GM12801 (cell line): ENCODE results near the gene ZNF804A.

Experiments
- CTCF ChIP-seq: IDR thresholded peaks from one replicate; pipeline ENCODE4 v1.5.1; 2011; ENCODE audit warnings: control low read depth; ENCODE audit not compliant: insufficient read length; ENCODE audit errors: extremely low read depth

The ZNF804A gene

GRCh38 chr2:184830531-184830930 lies 232.2 kb downstream of the ZNF804A start:
- no peak for TF ChIP-seq CTCF

DNA sequence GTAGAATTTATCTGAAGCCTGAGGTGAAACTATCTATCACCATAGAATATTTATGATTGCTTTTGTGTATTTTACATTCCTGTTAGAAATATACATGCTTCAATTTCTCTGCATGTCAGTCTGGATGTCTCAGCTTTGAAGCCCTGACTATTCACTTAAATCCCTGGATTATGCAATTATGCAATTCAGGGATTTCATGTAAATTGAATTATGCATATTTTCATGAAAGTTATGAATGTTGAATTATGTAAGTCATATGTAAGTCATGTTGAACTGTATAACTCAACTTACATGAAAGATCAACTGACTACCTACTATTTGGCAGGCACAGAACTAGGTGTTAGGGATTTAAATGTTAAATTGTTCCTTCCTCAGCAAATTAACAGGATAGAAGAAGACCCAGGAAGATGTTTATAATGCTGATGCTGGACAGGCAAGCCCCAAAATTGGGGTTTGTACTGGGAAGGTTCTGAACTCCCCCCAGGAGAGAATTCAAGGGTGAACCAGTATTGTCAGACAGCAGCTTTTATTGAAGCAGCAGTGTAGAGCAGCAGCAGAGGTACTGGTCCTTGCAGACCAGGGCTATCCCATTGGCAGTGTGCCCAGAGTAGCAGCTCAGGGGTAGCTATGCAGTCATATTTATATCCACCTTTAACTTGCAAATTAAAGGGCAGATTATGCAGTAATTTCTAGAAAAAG lies 236.5 kb downstream of the ZNF804A start:
- TF ChIP-seq CTCF, result no peak

GRCh38 chr2:184835398-184835715 lies 237.0 kb downstream of the ZNF804A start:
- no peak for TF ChIP-seq CTCF

GRCh38 chr2:184847331-184847730 lies 249.0 kb downstream of the ZNF804A start:
- no peak for TF ChIP-seq CTCF

- TF ChIP-seq CTCF, result no peak
These were observed 251.2 kb downstream of the ZNF804A start for GRCh38 chr2:184849516-184849915.

- TF ChIP-seq CTCF, result no peak
These were observed 253.2 kb downstream of the ZNF804A start for GRCh38 chr2:184851576-184851975.

GRCh38 chr2:184859187-184859586 lies 260.9 kb downstream of the ZNF804A start:
- no peak for TF ChIP-seq CTCF
